GM21528 (cell line): Measurements from ENCODE around the gene CLASP1.
"Not testable (repeated sequence)": the region's sequence is repeated elsewhere in the genome, so short reads cannot be mapped to it uniquely, and the experiment has no call there.

Experiments
- ATAC-seq: cut with Tn5 transposase; IDR thresholded peaks from one replicate; pipeline ENCODE4 v1.9.1; 2021; ENCODE audit warnings: mild to moderate bottlenecking, moderate library complexity; ENCODE audit not compliant: unreplicated experiment, low FRiP score

The CLASP1 gene

DNA sequence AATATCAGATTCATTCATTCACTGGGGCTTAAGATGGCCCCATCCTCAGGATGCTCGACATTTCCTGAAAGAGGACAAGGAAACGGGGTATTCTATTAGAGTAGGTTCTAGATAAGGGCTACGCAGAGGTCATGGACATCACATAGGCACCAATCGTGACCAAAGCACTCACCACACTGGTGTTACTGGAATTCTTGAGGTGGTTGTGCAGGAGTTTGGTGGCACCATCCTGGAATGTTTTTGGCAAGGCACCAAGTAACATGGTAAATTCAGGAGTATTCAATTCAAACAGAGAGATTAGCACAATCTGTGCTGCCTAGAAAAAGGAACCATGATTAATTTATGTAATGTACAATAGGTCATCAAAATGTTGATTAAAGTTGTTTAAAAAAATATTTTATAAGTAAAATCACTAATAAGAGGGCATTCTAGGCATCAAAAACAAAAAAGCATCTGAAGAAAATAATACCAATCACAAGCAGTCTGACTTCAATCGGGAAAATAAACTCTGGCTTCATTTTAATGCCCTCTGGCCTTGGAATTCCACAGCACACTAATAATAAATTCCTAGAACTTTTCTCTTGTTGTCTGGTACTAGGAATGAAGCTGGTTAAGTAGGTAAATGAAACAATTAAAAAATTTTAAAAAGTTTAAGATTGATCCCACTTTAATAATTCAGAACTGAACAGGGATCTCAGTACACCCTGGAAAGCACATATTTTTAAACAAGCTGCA is 261.5 kb downstream of the CLASP1 start:
- no peak for ATAC-seq

DNA sequence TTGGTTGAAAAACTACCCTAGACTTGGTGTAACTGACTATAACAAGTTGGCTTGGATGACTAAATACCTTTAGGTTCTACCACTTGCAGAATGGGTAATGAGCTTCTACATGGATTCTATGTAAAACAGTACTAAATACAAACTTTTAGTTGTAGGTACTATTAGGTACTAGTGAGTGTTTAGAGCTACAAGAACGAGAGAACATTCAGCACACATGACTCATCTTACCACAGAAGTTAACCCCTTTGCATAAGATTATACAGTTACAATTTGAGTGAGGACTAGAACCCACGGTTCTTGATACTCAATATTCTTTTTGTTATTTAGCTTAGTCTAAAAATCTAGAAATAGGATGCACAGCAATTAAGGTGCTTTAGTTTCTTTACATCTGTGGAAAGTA is 262.6 kb downstream of the CLASP1 start:
- no peak for ATAC-seq

GRCh38 chr2:121386102-121386501 is 263.2 kb downstream of the CLASP1 start:
- ATAC-seq, result no peak

DNA sequence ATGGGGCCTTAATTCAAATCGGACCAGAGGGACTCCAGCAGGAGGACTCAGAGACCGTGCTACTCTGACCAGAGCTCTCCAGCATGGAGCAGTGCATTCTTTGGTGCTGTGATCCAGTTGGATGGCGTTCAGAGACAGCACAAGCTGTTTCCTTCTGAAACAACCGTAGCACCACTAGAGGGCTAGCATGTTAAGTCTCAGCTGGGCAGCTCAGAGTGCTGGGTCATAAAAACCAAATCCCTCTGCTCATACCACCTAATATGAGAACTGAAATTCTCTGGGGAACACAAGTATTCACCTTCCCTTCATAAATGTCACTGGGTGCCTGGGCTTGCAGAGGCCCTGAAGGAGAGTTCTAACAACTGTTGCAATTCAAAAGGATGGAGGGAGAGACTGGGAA is 266.5 kb downstream of the CLASP1 start:
- ATAC-seq, result no peak

DNA sequence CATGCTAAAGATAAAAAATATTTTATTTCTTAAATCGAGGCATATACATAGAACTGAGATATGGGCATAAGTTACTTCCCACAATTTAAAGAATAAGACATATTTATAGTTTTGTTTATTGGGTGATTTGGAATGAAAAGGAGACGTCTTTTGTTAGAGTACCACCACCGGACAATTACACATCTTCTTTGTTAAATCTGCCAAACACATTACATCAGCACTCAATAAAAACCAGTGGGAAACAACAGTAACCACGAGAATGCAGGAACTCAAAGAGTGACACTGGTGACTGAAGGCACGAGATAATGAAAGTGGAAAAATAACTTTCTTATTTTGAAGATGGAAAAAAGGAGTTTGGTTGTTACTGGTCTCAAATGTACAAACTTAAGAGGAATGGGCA is 271.6 kb downstream of the CLASP1 start:
- ATAC-seq, result no peak

- ATAC-seq, result no peak
Measured at GRCh38 chr2:121376535-121377250, 272.6 kb downstream of the CLASP1 start.

- no peak for ATAC-seq
Measured at GRCh38 chr2:121375621-121376159, 273.6 kb downstream of the CLASP1 start.

DNA sequence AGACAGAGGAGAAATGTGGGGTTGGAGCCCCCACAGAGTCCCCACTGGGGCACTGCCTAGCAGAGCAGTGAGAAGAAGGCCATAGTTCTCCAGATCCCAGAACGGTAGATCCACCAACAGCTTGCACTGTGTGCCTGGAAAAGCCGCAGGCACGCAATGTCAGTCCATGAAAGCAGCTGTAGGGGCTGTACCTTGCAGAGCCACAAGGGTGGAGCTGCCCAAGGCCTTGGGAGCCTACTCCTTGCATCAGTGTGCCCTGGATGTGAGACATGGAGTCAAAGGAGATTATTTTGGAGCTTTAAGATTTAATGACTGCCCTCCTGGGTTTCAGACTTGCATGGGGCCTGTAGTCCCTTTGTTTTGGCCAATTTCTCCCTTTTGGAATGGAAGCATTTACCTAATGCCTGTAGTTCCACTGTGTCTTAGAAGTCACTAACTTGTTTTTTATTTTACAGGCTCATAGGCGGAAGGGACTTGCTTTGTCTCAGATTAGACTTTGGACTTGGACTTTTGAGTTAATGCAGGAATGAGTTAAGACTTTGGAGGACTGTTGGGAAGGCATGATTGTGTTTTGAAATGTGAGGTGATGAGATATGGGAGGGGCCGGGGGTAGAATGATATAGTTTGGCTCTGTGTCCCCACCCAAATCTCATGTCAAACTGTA is 274.7 kb downstream of the CLASP1 start:
- ATAC-seq, result not testable (repeated sequence)

- ATAC-seq, result no peak
Measured at GRCh38 chr2:121372721-121373353, 276.4 kb downstream of the CLASP1 start.

DNA sequence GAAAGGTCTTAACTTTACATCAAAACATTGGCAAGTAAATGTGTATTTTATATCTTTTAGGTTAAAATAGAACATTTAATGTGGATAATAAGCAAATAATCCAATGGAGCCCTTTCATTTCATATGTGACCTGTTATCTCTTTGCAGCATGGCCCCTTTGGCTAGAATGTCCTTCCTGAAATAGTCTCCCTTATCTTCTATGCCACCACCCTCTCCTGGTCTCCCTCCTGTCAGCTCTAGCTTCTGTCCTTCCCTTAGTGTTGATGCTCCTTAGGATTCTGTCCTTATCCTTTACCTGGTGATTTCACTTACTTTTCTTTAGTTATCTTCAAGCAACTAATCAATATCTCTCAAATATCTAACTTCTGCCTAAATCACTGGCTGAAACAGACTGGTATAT is 277.2 kb downstream of the CLASP1 start:
- no peak for ATAC-seq

DNA sequence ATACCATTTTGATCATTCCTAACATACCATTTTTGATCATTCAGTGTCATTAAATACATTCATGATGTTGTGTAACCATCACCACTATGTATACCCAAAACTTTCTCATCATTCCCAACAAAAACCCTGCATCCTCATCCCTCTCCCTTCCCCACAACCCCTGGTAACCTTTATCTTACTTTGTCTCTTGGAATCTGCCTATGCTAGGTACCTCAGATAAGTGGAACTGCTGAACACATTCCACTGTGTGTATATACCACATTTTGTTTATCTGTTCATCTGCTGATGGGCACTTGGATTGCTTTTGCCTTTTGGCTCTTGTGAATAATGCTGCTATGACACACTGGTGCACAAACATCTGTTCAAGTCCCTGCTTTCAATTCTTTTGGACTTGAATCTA is 280.4 kb downstream of the CLASP1 start:
- ATAC-seq, result no peak

- ATAC-seq, result no peak
Measured at GRCh38 chr2:121368155-121368554, 281.1 kb downstream of the CLASP1 start.

DNA sequence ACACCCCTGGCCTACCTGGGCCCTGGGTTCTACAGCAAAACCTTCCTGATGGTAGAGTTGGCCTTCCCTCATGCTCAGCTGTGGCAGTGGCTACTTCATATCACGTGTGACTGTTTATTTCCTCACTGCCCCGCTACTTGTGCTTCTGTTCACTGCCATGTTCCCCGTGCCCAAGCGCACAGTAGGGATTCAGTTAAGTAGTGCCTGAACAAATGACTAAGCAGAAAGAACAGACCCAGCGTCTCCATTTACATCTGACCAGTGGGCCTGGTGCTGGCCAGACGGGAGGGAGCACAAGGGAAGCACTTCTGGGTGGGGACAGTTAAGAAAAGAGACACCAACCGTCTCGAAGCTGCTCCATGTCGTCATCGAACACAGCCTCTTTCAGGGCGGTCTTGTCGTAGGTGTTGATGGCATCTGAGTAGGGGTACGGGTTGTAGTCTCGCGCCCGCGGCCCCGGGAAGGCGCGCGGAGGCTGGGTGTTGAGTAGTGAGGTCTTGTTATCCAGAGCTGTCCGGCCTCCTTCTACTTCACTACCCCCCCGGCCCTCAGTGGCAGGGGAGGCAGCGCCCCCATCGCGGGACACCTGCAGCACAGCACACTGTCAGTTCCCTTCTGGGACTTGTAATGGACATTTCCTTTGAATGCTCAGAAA is 281.9 kb downstream of the CLASP1 start:
- ATAC-seq, result no peak

- ATAC-seq, result no peak
Measured at GRCh38 chr2:121366040-121366439, 283.2 kb downstream of the CLASP1 start.

DNA sequence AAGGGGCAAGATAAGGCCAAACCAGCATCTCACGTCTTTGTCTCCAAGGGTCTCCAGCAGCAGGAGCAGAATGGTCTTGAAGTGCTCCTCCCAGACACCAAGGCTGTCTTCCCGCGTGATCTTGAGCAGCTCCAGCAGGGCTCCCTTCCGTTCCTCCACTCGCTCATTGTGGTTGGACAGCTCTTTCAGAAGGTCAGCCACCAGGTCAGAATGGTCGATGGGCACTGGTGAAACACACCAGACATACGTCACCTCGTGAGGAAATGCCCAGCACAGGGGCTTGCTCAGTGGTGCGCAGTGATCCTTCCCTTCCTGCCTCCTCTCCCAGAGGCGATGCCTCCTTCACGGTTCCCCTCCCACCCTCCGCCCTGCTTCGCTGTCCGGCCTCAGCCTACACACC is 284.2 kb downstream of the CLASP1 start:
- ATAC-seq, result no peak

- no peak for ATAC-seq
Measured at GRCh38 chr2:121363632-121364420, 285.4 kb downstream of the CLASP1 start.

DNA sequence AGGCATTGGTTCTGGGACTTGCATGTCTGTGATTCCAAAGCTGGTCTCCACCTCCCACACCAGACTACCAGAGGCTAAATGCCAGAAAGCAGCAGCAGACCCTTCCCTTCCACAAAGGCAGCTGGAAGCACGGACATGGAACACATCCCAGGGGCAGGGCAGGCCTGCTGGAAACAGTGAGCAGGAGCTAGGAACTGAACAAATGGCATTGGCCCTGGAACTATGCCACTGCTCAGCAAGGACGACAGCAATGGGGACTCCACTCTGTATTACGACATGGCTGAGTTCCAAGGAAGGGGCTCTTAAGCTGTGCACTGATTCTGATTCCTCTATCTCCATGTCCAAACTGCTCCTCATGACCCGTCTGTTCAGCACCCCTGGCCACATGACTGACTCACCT is 286.5 kb downstream of the CLASP1 start:
- ATAC-seq, result no peak

DNA sequence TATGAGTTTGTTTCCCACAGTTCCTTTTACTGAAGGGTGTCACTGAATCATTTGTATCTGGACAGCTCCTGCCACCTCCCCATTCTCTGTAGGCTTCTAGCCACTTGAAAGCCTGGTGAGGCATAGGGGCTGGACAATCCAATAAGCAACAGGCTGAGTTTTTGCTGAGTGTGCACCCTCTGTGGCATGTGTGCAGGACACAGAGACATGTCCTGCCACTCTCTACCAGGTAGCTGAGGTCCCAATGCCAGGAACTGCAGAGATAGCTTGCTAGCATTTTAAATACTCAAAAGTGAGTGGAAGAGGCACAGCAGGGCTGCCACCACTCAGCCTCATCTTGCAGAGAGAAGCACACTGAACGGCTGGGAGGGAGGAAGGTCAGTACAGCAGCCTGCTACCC is 287.0 kb downstream of the CLASP1 start:
- no peak for ATAC-seq

GRCh38 chr2:121360566-121361300 is 288.5 kb downstream of the CLASP1 start:
- ATAC-seq, result no peak
